Measurements from ENCODE around the gene OR8B12. TPM values are rescaled to one million over a fixed set of nuclear protein-coding genes. Genes with fewer than 3 reads are reported as not detected.

The OR8B12 gene
- total and polyA plus RNA-seq, 2 donors: not detected

- no peak for DNase-seq (ENCODE audit: low read depth in 6 of 9, low spot score in 9 of 9)
- no peaks in the 10 kb centered on the region for H3K27me3 ChIP-seq (ENCODE audit: control insufficient read depth in 2 of 2, insufficient read depth in 1 of 2, low read length in 1 of 2)
- no peaks in the 10 kb centered on the region for H3K9me3 ChIP-seq (ENCODE audit: control insufficient read depth in 2 of 2, insufficient read depth in 1 of 2, low read length in 1 of 2)
- H3K27ac ChIP-seq (ENCODE audit: low read depth in 1 of 2, low read length in 1 of 2): no peak overlapping the region
- WGBS: 94% methylated on average over 6 of the region's 6 CpGs
- no peaks in the 10 kb centered on the region for H3K4me1 ChIP-seq (ENCODE audit: control insufficient read depth in 2 of 2, insufficient read depth in 2 of 2, low read length in 2 of 2)
- H3K36me3 ChIP-seq (ENCODE audit: control insufficient read depth in 2 of 2, insufficient read depth in 2 of 2, low read length in 1 of 2): no peaks in the 10 kb centered on the region
- no peak overlapping the region for H3K4me3 ChIP-seq (ENCODE audit: low read length in 2 of 2)
These were observed 34.4 kb upstream of the OR8B12 start for GRCh38 chr11:124577716-124578427.

GRCh38 chr11:124570160-124570559, 26.7 kb upstream of the OR8B12 start:
- H3K27ac ChIP-seq (ENCODE audit: low read depth in 1 of 2, low read length in 1 of 2): no peak overlapping the region
- no peak for DNase-seq (ENCODE audit: low read depth in 6 of 9, low spot score in 9 of 9)
- no peaks in the 10 kb centered on the region for H3K9me3 ChIP-seq (ENCODE audit: control insufficient read depth in 2 of 2, insufficient read depth in 1 of 2, low read length in 1 of 2)
- no peaks in the 10 kb centered on the region for H3K4me1 ChIP-seq (ENCODE audit: control insufficient read depth in 2 of 2, insufficient read depth in 2 of 2, low read length in 2 of 2)
- no peaks in the 10 kb centered on the region for H3K27me3 ChIP-seq (ENCODE audit: control insufficient read depth in 2 of 2, insufficient read depth in 1 of 2, low read length in 1 of 2)
- no peak overlapping the region for H3K4me3 ChIP-seq (ENCODE audit: low read length in 2 of 2)
- 95% methylated on average over 7 of the region's 7 CpGs for WGBS
- H3K36me3 ChIP-seq (ENCODE audit: control insufficient read depth in 2 of 2, insufficient read depth in 2 of 2, low read length in 1 of 2): no peaks in the 10 kb centered on the region

GRCh38 chr11:124569697-124570096, 26.2 kb upstream of the OR8B12 start, which contains the start of gene OR8A1:
Gene OR8A1, plus strand, starts transcription at chr11:124569997. Its CDS starts 123 bp downstream, at chr11:124570120.
- H3K4me3 ChIP-seq (ENCODE audit: low read length in 2 of 2): no peak within 1 kb of the TSS
- no peaks in the 10 kb centered on the region for H3K36me3 ChIP-seq (ENCODE audit: control insufficient read depth in 2 of 2, insufficient read depth in 2 of 2, low read length in 1 of 2)
- no peak for DNase-seq (ENCODE audit: low read depth in 6 of 9, low spot score in 9 of 9)
- H3K27me3 ChIP-seq (ENCODE audit: control insufficient read depth in 2 of 2, insufficient read depth in 1 of 2, low read length in 1 of 2): no peaks in the 10 kb centered on the region
- H3K9me3 ChIP-seq (ENCODE audit: control insufficient read depth in 2 of 2, insufficient read depth in 1 of 2, low read length in 1 of 2): no peaks in the 10 kb centered on the region
- no peak within 1 kb of the TSS for H3K27ac ChIP-seq (ENCODE audit: low read depth in 1 of 2, low read length in 1 of 2)
- WGBS: 67% methylated on average over 4 of the region's 4 CpGs
- no peaks in the 10 kb centered on the region for H3K4me1 ChIP-seq (ENCODE audit: control insufficient read depth in 2 of 2, insufficient read depth in 2 of 2, low read length in 2 of 2)

GRCh38 chr11:124556828-124557227, 13.4 kb upstream of the OR8B12 start:
- Histone ChIP-seq H3K9me3 (ENCODE audit: control insufficient read depth in 2 of 2, insufficient read depth in 1 of 2, low read length in 1 of 2) (no peaks in the 10 kb centered on the region), H3K27ac (ENCODE audit: low read depth in 1 of 2, low read length in 1 of 2) (no peak overlapping the region), H3K36me3 (ENCODE audit: control insufficient read depth in 2 of 2, insufficient read depth in 2 of 2, low read length in 1 of 2) (no peaks in the 10 kb centered on the region), H3K4me3 (ENCODE audit: low read length in 2 of 2) (no peak overlapping the region), H3K4me1 (ENCODE audit: control insufficient read depth in 2 of 2, insufficient read depth in 2 of 2, low read length in 2 of 2) (no peaks in the 10 kb centered on the region), H3K27me3 (ENCODE audit: control insufficient read depth in 2 of 2, insufficient read depth in 1 of 2, low read length in 1 of 2) (no peaks in the 10 kb centered on the region)
- WGBS: 80% methylated on average over 2 of the region's 2 CpGs
- no peak for DNase-seq (ENCODE audit: low read depth in 6 of 9, low spot score in 9 of 9)

- WGBS: 93% methylated on average over 4 of the region's 4 CpGs
- Histone ChIP-seq H3K27me3 (ENCODE audit: control insufficient read depth in 2 of 2, insufficient read depth in 1 of 2, low read length in 1 of 2) (no peaks in the 10 kb centered on the region), H3K27ac (ENCODE audit: low read depth in 1 of 2, low read length in 1 of 2) (no peak overlapping the region), H3K4me3 (ENCODE audit: low read length in 2 of 2) (no peak overlapping the region), H3K36me3 (ENCODE audit: control insufficient read depth in 2 of 2, insufficient read depth in 2 of 2, low read length in 1 of 2) (no peaks in the 10 kb centered on the region), H3K4me1 (ENCODE audit: control insufficient read depth in 2 of 2, insufficient read depth in 2 of 2, low read length in 2 of 2) (no peaks in the 10 kb centered on the region), H3K9me3 (ENCODE audit: control insufficient read depth in 2 of 2, insufficient read depth in 1 of 2, low read length in 1 of 2) (no peaks in the 10 kb centered on the region)
- DNase-seq (ENCODE audit: low read depth in 6 of 9, low spot score in 9 of 9): no peak
These were observed 8.5 kb upstream of the OR8B12 start for GRCh38 chr11:124551987-124552386.

- WGBS: 94% methylated on average over 6 of the region's 6 CpGs
- no peaks in the 10 kb centered on the region for H3K36me3 ChIP-seq (ENCODE audit: control insufficient read depth in 2 of 2, insufficient read depth in 2 of 2, low read length in 1 of 2)
These were observed 7.7 kb upstream of the OR8B12 start for GRCh38 chr11:124551189-124551588.

GRCh38 chr11:124543145-124543544, 309 bp downstream of the OR8B12 start:
- Histone ChIP-seq H3K9me3 (ENCODE audit: control insufficient read depth in 2 of 2, insufficient read depth in 1 of 2, low read length in 1 of 2) (no peaks in the 10 kb centered on the region), H3K4me1 (ENCODE audit: control insufficient read depth in 2 of 2, insufficient read depth in 2 of 2, low read length in 2 of 2) (no peaks in the 10 kb centered on the region), H3K4me3 (ENCODE audit: low read length in 2 of 2) (no peak overlapping the region), H3K27me3 (ENCODE audit: control insufficient read depth in 2 of 2, insufficient read depth in 1 of 2, low read length in 1 of 2) (no peaks in the 10 kb centered on the region), H3K36me3 (ENCODE audit: control insufficient read depth in 2 of 2, insufficient read depth in 2 of 2, low read length in 1 of 2) (no peaks in the 10 kb centered on the region), H3K27ac (ENCODE audit: low read depth in 1 of 2, low read length in 1 of 2) (no peak overlapping the region)
- DNase-seq (ENCODE audit: low read depth in 6 of 9, low spot score in 9 of 9): no peak
- WGBS: 54% methylated on average over 6 of the region's 6 CpGs

More at GRCh38 chr11:124551189-124551588, 7.7 kb upstream of the OR8B12 start:
- Histone ChIP-seq H3K27ac (ENCODE audit: low read depth in 1 of 2, low read length in 1 of 2) (no peak overlapping the region), H3K9me3 (ENCODE audit: control insufficient read depth in 2 of 2, insufficient read depth in 1 of 2, low read length in 1 of 2) (no peaks in the 10 kb centered on the region), H3K4me1 (ENCODE audit: control insufficient read depth in 2 of 2, insufficient read depth in 2 of 2, low read length in 2 of 2) (no peaks in the 10 kb centered on the region), H3K4me3 (ENCODE audit: low read length in 2 of 2) (no peak overlapping the region), H3K27me3 (ENCODE audit: control insufficient read depth in 2 of 2, insufficient read depth in 1 of 2, low read length in 1 of 2) (no peaks in the 10 kb centered on the region)
- no peak for DNase-seq (ENCODE audit: low read depth in 6 of 9, low spot score in 9 of 9)

GRCh38 chr11:124541204-124541603, 2.2 kb downstream of the OR8B12 start:
- peaks cover 0 to under 1% of the 10 kb centered on the region in 2 donors for H3K27me3 ChIP-seq (ENCODE audit: control insufficient read depth in 2 of 2, insufficient read depth in 1 of 2, low read length in 1 of 2)
- 90% methylated on average over 6 of the region's 6 CpGs for WGBS
- H3K27ac ChIP-seq (ENCODE audit: low read depth in 1 of 2, low read length in 1 of 2): no peak overlapping the region
- H3K4me1 ChIP-seq (ENCODE audit: control insufficient read depth in 2 of 2, insufficient read depth in 2 of 2, low read length in 2 of 2): no peaks in the 10 kb centered on the region
- no peaks in the 10 kb centered on the region for H3K36me3 ChIP-seq (ENCODE audit: control insufficient read depth in 2 of 2, insufficient read depth in 2 of 2, low read length in 1 of 2)
- no peaks in the 10 kb centered on the region for H3K9me3 ChIP-seq (ENCODE audit: control insufficient read depth in 2 of 2, insufficient read depth in 1 of 2, low read length in 1 of 2)
- DNase-seq (ENCODE audit: low read depth in 6 of 9, low spot score in 9 of 9): no peak
- H3K4me3 ChIP-seq (ENCODE audit: low read length in 2 of 2): no peak overlapping the region

- DNase-seq (ENCODE audit: low read depth in 6 of 9, low spot score in 9 of 9): no peak
- no peak overlapping the region for H3K27ac ChIP-seq (ENCODE audit: low read depth in 1 of 2, low read length in 1 of 2)
- H3K4me3 ChIP-seq (ENCODE audit: low read length in 2 of 2): no peak overlapping the region
- 91% methylated on average over 1 of the region's 1 CpG for WGBS
- H3K36me3 ChIP-seq (ENCODE audit: control insufficient read depth in 2 of 2, insufficient read depth in 2 of 2, low read length in 1 of 2): no peaks in the 10 kb centered on the region
- peaks cover 0 to 2% of the 10 kb centered on the region in 2 donors for H3K27me3 ChIP-seq (ENCODE audit: control insufficient read depth in 2 of 2, insufficient read depth in 1 of 2, low read length in 1 of 2)
- no peaks in the 10 kb centered on the region for H3K9me3 ChIP-seq (ENCODE audit: control insufficient read depth in 2 of 2, insufficient read depth in 1 of 2, low read length in 1 of 2)
- H3K4me1 ChIP-seq (ENCODE audit: control insufficient read depth in 2 of 2, insufficient read depth in 2 of 2, low read length in 2 of 2): no peaks in the 10 kb centered on the region
These were observed 5.4 kb downstream of the OR8B12 start for GRCh38 chr11:124538019-124538418.

Measured in thymus (tissue), 11 donors.